ENCODE data around the gene RPL35.

GRCh38 chr9:124884376-124884775 lies 22.6 kb upstream of the RPL35 start:
- TF ChIP-seq CTCF (conservative IDR thresholded peaks at IDR 0.05; ENCODE audit: low read length) (no peak), EZH2phosphoT487 (IDR thresholded peaks at IDR 0.05; ENCODE audit: borderline replicate concordance) (no peak)
